Right lobe of liver (tissue), 6 donors: ENCODE measurements around the gene ARID4B. TPM values are rescaled to one million over a fixed set of nuclear protein-coding genes. Genes with fewer than 3 reads are reported as not detected.

Source experiments
- ATAC-seq, 4 donors: fragments of 200-7000 bp; cut with Tn5 transposase; one replicate each; pipeline ENCODE4 v1.9.1; 2020; ENCODE audit warnings: mild to moderate bottlenecking in 4 of 4, moderate library complexity in 4 of 4
- DNase-seq, 3 donors: peaks; one replicate each; pipeline ENCODE4 v3.0.0-alpha.2; 2020
- H3K27ac ChIP-seq, 3 donors: fragments of 200-600 bp; one replicate each; pipeline ENCODE4 v1.8.0; 2022
- H3K27me3 ChIP-seq, 2 donors: fragments of 200-600 bp; one replicate each; pipeline ENCODE4 v1.8.0; 2022
- H3K36me3 ChIP-seq, 4 donors: fragments of 200-600 bp; sonication (generic) in 1 of 4; one replicate each; pipeline versions ENCODE4 v1.5.1 to v1.8.0; 2017 to 2022; ENCODE audit warnings: control low read depth in 1 of 4
- H3K4me1 ChIP-seq, 4 donors: fragments of 200-600 bp; sonication (generic) in 1 of 4; one replicate each; pipeline versions ENCODE4 v1.5.1 to v1.8.0; 2017 to 2022; ENCODE audit warnings: control low read depth in 1 of 4
- H3K4me3 ChIP-seq, 3 donors: fragments of 200-600 bp; one replicate each; pipeline ENCODE4 v1.8.0; 2022
- H3K9me3 ChIP-seq, 4 donors: fragments of 200-600 bp; sonication (generic) in 1 of 4; one replicate each; pipeline versions ENCODE4 v1.5.1 to v1.8.0; 2017 to 2022; ENCODE audit warnings: control low read depth in 1 of 4
- POLR2A ChIP-seq: fragments of 450-650 bp; IDR thresholded peaks from one replicate; pipeline ENCODE4 v1.6.1; 2017; ENCODE audit warnings: antibody characterized with exemption, mild to moderate bottlenecking
- WGBS: methylation state at CpG from one replicate; pipeline ENCODE4 v1.1.6; 2018; ENCODE audit warnings: low coverage, low lambda C conversion rate; ENCODE audit not compliant: insufficient coverage; ENCODE audit errors: missing lambda C conversion rate; 5-methylcytosine and 5-hydroxymethylcytosine counted together
- intact Hi-C, 2 donors: fragments of 100-400 bp; cut with DNase I; formaldehyde crosslinking; loops; one replicate each; pipeline versions ENCODE4 v1.11.2 to v1.14.1; 2022
- long read RNA-seq: library from polyadenylated mRNA; unstranded; transcript quantifications from one replicate; pipeline ENCODE4 v2.0.0, GENCODE V29; 2019
- total RNA-seq, 6 experiments: library from RNA; depleted of rRNA in 2 of 6; stranded (reverse); fragments of >200 nt in 2 of 6; fragmentation: NEBNext Ultra II Directional in 3 of 6; extraction: Animal tissue kit (Norgen Biotek cat#: 25700) in 3 of 6; gene quantifications; one replicate each; pipeline versions ENCODE4 v1.1.0 to v1.2.4, GENCODE V29; 2016 to 2023
- TF ChIP-seq, protein P1 (sequence below), 4 donors: fragments of 200-600 bp in 3 of 4; fragments of 450-650 bp in 1 of 4; IDR thresholded peaks; one replicate each; pipeline versions ENCODE4 v1.5.1 to v1.8.0; 2016 to 2022; ENCODE audit warnings: antibody characterized with exemption in 4 of 4, mild to moderate bottlenecking in 2 of 4
- donor health status: DM: no; HTN: yes; CAD: no.
- donor health status: DM: no; HTN: no; CAD: no.
- donor health status: DM: no; HTN: no; CAD: no.
- donor health status: DM: no; HTN: yes; CAD: no.
- donor health status: DM: no; HTN: yes; CAD: no.

The ARID4B gene, protein sequence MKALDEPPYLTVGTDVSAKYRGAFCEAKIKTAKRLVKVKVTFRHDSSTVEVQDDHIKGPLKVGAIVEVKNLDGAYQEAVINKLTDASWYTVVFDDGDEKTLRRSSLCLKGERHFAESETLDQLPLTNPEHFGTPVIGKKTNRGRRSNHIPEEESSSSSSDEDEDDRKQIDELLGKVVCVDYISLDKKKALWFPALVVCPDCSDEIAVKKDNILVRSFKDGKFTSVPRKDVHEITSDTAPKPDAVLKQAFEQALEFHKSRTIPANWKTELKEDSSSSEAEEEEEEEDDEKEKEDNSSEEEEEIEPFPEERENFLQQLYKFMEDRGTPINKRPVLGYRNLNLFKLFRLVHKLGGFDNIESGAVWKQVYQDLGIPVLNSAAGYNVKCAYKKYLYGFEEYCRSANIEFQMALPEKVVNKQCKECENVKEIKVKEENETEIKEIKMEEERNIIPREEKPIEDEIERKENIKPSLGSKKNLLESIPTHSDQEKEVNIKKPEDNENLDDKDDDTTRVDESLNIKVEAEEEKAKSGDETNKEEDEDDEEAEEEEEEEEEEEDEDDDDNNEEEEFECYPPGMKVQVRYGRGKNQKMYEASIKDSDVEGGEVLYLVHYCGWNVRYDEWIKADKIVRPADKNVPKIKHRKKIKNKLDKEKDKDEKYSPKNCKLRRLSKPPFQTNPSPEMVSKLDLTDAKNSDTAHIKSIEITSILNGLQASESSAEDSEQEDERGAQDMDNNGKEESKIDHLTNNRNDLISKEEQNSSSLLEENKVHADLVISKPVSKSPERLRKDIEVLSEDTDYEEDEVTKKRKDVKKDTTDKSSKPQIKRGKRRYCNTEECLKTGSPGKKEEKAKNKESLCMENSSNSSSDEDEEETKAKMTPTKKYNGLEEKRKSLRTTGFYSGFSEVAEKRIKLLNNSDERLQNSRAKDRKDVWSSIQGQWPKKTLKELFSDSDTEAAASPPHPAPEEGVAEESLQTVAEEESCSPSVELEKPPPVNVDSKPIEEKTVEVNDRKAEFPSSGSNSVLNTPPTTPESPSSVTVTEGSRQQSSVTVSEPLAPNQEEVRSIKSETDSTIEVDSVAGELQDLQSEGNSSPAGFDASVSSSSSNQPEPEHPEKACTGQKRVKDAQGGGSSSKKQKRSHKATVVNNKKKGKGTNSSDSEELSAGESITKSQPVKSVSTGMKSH (N-terminal part only)
- 10 to 100 TPM in 4 of 6 experiments, 1 to 10 TPM in 2; 8.0 to 16.2 (median 11.4) TPM for total RNA-seq
- long read RNA-seq, partial matches to known transcripts, result 6 of 12 reads
- long read RNA-seq, other reads (novel, unspliced or antisense), result 3 of 12 reads

DNA sequence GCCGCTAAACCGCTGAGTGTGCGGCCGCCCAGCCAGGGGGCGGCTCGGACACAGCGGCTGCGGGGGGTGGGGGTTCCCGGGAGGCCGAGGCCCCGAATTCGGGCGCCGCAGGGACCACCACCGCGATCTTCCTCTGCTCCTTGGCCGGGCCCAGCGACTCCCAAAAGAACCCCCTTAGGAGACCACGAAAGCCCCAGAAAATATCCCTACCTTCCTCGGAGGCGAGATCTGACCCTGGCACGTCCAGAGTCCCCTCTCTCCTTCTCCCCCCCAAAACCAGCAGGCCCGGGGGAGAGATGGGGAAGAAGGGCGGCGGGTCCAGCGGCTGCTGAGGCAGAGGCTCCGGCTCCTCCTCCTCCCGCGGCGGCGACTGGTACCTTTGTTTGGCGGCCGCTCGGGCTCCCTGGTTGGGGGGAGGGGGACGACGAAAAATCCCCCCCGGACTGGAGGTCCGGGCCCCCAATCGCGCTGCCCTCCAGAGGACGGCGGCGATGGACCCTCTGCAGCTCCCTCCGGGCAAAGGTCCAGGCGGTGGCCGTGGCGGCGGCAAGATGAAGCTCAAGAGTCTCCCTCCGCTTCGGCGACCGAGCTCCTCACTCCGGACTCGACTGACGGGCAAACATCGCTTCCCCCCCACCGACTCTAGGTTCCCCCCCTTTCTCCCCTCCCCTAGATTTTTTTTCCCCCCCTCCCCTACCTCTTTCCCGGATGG, at the start of gene ARID4B:
Gene ARID4B (minus strand): TSS at position 621 of the 712 bp plus-strand sequence. CDS start 1,260 bp downstream, outside the sequence.
- intact Hi-C loops, result no loop called here

DNA sequence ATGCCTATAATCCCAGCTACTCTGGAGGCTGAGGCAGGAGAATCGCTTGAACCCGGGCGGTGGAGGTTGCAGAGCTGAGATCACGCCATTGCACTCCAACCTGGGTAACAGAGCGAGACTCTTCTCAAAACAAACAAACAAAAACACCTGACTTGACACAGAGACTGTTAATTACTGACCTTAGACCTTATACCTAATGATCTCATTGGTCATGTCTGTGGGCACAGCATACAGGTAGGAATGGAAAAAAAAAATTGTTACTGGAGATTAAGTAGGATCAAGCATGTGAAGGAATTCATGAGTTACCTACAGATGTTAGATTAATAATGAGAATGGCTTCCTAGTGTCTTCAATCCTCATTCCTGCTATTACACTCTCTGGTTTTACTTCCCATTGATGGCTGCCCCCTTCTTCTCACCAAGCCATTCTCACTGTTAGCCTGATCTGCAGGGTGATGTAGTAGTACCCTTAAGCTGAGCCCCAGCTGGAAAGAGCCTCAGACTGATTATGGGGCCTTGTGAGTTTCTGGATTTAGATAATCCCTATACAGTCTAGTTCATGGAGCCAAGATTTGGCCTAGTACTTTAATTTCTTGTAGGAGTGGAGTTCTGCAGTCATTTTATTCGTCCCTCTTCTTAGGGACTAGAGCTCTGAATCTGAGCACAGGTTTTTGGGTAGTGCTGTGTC, 48.1 kb upstream of the ARID4B start:
- no peak for DNase-seq
- Histone ChIP-seq H3K4me1 (no peaks in the 10 kb centered on the region), H3K36me3 (peaks cover 0 to 9% (median under 1%) of the 10 kb centered on the region in 4 donors), H3K9me3 (no peaks in the 10 kb centered on the region), H3K27ac (no peak overlapping the region), H3K27me3 (no peaks in the 10 kb centered on the region), H3K4me3 (no peak overlapping the region)
- intact Hi-C loops, result no loop called here
- 90% methylated on average over 5 of the region's 6 CpGs for WGBS
- ATAC-seq, result no peak
- TF ChIP-seq POLR2A, result no peak
- TF ChIP-seq, protein P1, sequence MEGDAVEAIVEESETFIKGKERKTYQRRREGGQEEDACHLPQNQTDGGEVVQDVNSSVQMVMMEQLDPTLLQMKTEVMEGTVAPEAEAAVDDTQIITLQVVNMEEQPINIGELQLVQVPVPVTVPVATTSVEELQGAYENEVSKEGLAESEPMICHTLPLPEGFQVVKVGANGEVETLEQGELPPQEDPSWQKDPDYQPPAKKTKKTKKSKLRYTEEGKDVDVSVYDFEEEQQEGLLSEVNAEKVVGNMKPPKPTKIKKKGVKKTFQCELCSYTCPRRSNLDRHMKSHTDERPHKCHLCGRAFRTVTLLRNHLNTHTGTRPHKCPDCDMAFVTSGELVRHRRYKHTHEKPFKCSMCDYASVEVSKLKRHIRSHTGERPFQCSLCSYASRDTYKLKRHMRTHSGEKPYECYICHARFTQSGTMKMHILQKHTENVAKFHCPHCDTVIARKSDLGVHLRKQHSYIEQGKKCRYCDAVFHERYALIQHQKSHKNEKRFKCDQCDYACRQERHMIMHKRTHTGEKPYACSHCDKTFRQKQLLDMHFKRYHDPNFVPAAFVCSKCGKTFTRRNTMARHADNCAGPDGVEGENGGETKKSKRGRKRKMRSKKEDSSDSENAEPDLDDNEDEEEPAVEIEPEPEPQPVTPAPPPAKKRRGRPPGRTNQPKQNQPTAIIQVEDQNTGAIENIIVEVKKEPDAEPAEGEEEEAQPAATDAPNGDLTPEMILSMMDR (IDR thresholded peaks at IDR 0.05), result no peak

More for the DNA sequence above, at the start of gene ARID4B:
- H3K36me3 ChIP-seq, result no peaks in the 10 kb centered on the region
- no peaks in the 10 kb centered on the region for H3K9me3 ChIP-seq
- ATAC-seq (peak; percentile 15 to 46 (median 40)), DNase-seq (peak; percentile 86 to 89 (median 89))
- TF ChIP-seq POLR2A, result peak; percentile 73
- TF ChIP-seq, protein P1 (IDR thresholded peaks at IDR 0.05), result no peak
- peak within 1 kb of the TSS; percentile 79 to 86 (median 84) for H3K4me3 ChIP-seq
- 0% methylated on average over 1 of the region's 58 CpGs for WGBS
- no peaks in the 10 kb centered on the region for H3K27me3 ChIP-seq
- peaks cover 0 to 44% (median 10%) of the 10 kb centered on the region in 4 donors for H3K4me1 ChIP-seq
- peak within 1 kb of the TSS; percentile 93 to 97 (median 94) for H3K27ac ChIP-seq

DNA sequence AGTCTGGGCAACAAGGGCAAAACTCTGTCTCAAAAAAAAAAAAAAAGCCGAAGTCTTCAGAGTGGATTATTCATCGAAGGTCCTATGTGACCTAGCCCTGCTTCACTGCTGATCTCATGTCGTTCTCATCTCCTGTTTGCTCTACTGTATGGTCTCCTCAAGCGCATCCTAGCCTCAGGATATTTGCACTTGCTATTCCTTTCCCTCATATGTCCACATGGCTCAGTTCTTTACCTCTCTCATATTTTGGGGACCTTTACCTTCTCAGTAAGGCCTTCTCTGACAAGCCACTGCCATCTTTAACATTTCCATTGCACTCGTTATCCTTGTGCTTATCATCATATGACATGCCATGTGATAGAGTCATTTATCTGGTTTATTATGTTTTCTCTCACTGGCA, 41.8 kb upstream of the ARID4B start:
- Histone ChIP-seq H3K27me3 (no peaks in the 10 kb centered on the region), H3K27ac (no peak overlapping the region), H3K9me3 (no peaks in the 10 kb centered on the region), H3K36me3 (no peaks in the 10 kb centered on the region), H3K4me3 (no peak overlapping the region), H3K4me1 (peaks cover 0 to 9% (median 0%) of the 10 kb centered on the region in 4 donors)
- no peak for ATAC-seq
- DNase-seq, result no peak
- TF ChIP-seq, protein P1 (IDR thresholded peaks at IDR 0.05), result no peak
- TF ChIP-seq POLR2A, result no peak
- intact Hi-C loops, result no loop called here
- WGBS, result 84% methylated on average over 5 of the region's 5 CpGs
